NCI-H82 (cell line): ENCODE measurements around the gene ANO8.
"Not testable (repeated sequence)": the region's sequence is repeated elsewhere in the genome, so short reads cannot be mapped to it uniquely, and the experiment has no call there.

Experiments
- DNase-seq: peaks from one replicate; lab custom pipeline; 2025; lab: John Stamatoyannopoulos, UW

The ANO8 gene

DNA sequence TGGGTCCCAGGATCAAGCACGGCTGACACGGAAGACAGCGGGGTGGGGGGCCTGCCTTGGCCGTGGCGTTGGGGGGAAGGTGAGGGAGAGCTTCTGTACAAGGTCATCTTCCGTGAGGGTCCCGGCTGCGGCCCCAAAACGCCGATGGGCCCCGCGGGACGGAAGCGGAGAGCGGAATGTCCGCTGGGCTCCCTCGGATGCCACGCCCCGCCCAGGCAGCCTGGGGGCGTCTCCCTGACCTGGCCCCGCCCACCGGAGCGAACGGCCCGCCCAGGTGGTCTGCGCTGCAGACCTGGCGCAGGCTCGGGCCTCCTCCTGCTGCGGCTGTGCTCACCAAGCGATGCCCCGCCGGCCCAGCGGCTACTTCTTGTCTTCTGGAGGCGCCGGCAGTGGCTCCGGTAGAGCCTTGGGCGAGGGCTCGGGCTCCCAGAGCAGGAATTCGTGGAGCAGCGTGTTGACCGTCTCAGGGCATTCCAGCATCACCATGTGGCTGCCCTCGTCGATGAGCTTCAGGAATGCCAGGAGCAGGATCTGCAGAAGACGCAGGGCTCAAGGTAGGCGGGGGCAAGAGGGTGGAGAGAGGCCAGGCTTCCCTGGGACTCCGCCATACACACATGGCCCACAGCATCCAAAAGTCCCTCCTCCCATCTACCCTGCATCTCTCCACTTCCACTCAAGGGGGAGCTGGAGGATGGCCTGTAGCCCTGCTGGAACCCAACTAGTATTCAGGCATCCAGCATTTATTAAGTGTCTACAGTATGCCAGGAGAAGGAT is 42.2 kb downstream of the ANO8 start:
- peak; percentile 97 for DNase-seq

DNA sequence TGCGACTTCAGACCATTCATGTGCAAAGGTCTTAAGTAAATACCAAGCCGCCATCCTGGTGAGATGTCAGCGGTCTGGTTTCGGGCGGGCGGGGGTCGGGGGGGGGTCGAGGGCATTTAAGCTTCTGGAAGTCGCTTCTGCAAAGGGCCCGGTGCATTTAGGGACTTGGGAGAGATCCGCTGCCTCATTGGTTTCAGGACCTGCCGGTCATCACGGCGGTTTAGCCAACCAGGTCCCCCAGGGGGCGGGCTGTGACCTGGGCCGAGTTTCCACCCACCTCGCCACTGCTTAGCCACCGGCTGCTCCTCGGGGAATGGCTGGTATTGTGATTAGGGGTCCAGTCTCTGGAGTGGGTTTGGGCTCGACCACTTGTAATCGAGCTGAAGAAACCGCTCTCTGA is 45.2 kb downstream of the ANO8 start:
- DNase-seq, result peak; percentile 96

DNA sequence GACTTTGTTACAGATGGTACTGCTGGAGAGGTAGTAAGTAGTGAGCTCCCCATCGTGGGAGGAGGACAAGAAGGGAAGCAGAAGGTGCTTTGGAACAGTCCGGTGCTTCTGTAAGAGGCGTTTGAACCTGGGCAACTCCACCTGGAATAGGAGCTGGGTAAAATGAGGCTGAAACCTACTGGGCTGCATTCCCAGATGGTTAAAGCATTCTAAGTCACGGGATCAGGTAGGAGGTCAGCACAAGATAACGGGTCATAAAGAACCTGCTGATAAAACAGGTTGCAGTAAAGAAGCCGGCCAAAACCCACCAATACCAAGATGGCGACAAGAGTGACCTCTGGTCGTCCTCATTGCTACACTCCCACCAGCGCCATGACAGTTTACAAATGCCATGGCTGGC is 47.9 kb downstream of the ANO8 start:
- DNase-seq, result no peak

DNA sequence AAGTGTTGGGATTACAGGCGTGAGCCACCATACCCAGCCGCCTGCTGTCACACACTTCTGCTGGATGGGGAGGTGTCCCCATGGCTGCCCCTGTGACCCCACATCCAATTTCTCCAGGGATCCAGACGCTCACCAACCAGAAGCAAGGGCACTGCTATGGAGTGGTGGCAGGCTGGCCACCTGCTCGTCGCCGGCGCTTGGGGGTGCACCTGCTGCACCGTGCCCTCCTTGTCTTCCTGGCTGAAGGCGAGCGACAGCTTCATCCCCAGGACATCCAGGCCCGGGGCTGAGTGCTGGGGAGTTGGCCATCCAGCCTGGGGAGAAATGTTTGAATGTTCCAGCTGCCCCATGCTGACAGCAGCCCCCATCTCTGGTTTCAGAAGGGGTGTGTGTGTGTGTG is 48.4 kb downstream of the ANO8 start:
- no peak for DNase-seq

DNA sequence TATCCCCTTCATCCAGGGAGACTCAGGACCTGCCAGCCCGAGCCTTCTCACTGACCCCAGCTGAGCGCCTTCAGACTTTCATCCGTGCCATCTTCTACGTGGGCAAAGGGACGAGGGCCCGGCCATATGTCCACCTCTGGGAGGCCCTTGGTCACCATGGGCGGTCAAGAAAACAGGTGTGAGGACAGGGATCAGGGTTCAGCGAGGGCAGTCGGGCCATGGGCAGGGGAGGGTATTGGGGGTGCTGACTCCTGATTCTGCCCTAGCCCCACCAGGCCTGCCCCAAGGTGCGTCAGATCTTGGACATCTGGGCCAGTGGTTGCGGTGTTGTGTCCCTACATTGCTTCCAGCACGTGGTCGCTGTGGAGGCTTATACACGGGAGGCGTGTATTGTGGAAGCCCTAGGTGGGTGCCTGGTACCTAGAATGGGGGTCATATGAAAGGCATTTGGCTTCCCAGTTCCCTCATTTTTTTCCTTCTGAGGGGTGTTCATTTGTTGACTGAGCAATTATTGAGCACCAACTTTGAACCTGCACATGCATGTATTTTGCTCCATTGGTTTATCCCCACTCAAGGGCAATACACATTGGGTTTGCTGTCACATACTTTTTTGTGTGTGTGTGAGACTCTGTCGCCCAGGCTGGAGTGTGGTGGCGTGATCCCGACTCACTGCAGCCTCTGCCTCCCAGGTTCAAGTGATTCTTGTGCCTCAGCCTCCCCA is 49.1 kb downstream of the ANO8 start:
- no peak for DNase-seq

DNA sequence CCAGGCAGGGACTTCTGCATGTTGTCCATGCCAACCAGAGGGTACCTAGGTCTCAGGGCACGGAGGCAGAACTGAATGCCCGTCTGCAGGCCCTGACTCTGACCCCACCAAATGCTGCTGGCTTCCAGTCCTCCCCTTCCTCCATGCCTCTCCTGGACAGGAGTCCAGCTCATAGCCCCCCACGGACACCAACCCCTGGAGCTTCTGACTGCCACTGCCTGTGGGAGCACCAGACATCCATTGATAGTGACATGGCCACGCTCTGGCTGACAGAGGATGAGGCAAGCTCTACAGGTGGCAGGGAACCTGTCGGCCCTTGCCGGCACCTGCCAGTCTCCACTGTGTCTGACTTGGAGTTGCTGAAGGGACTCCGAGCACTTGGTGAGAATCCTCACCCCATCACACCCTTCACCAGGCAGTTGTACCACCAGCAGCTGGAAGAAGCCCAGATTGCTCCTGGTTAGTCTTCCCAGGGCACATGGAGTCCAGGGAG is 51.1 kb downstream of the ANO8 start:
- no peak for DNase-seq

DNA sequence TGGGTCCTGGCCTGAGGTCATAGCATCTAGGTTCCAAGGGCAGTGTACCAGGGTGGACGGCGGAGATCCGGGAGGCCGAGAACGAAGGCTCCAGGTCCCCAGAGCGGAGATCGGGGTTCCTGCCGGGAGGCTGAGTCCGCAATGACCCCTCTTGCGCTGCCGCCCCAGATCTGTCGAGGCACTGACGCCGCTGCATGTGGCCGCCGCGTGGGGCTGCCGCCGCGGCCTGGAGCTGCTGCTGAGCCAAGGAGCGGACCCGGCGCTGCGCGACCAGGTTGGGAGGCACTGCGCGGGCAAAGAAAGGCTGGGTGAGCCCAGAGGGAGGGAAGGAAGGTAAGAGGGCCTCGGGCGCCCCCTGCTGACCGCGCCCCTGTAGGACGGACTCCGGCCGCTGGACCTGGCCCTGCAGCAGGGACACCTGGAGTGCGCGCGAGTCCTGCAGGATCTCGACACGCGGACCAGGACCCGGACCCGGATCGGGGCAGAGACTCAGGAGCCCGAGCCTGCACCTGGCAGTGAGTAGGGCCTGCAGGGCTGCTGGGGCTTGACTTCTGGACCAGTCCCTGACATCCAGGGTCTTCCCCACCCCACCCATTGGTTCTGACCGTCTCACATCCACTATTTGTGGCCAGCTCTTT is 52.0 kb downstream of the ANO8 start:
- peak; percentile 98 for DNase-seq

DNA sequence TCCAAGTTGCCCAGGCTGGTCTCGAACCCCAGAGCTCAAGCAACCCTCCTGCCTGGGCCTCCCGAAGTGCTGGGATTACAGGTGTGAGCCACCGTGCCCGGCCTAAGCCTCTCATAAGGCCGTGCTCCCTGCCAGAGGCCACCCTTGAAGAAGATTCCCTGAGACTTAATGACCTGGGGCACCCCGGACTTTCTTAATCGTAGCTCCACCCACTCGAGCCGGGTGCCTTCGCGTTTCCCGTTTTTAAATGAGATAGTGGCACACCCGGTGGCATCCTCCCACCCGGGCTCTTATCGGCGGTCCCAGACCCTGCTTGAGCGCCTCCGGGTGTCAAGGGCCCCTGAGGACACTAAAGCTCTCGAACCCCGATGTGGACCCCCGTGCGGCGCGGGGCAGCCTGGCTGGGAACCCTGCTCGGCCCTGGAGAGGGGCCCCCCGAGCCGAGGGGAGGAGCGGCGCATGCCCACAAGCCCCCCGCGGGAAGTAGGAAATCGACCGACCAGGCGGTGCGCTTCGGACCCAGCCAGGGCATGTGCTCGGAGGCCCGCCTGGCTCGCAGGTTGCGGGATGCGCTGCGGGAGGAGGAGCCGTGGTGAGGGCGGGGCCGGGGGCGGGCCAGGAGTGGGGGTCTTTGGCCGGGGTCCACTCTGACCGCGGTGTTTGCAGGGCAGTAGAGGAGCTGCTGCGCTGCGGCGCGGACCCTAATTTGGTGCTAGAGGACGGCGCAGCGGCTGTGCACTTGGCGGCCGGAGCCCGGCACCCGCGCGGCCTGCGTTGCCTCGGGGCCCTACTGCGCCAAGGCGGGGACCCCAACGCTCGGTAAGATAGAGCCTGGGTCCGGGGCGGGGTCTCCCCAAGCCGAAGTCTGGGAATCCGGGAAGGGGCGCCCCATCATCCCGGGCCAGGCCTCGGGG is 53.0 kb downstream of the ANO8 start, which contains the start of gene ANKLE1:
TSS of gene ANKLE1 (plus strand) at position 511 of the 914 bp plus-strand sequence. CDS start at position 531, 20 bp downstream.
- peak; percentile 81 for DNase-seq

DNA sequence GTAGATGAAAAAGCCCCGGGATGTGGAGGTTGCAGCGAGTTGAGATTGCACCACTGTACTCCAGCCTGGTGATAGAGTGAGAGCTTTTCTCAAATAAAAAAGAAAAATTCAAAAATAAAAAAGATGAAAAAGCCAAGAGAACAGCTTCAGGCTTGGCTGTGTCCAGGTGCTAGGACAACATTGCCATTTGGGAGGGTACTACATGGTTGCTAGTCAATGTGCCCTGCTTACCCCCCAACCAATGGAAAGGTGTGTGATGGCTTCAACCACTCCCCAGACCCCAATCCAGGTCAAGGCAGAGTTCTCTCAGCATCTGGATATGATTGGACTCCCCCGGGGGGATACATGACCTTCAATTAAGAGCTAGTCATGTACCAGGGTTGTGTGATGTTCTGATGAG is 55.2 kb downstream of the ANO8 start:
- DNase-seq, result no peak

DNA sequence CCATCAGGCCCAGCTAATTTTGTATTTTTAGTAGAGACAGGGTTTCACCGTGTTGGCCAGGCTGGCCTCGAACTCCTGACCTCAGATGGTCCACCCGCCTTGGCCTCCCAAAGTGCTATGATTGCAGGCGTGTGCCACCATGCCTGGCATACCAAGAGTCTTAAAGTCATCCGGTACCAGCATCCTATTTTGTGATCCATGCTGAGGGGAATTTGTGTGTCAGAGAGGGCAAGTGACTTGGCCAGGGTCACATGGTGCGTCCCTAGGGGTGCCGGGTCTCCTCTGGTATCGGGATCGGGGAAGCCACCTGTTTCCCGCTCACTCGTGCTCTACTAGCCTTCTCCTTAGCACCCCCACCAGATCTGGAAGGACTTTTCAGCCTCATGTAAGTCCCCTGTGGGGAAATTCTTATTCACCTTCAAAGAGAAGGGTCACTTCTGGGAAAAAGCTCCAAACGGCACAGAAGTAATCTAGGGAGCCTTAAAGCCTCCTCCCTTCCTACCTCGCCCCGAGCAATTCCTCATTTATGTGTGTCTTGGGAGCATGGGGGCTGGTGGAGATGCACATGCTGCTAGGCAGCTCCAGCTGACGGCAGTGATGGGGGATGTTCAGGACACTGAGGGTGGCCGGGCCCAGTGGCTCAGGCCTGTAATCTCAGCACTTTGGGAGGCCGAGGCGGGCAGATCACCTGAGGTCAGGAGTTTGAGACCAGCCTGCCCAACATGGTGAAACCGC is 59.0 kb downstream of the ANO8 start:
- DNase-seq, result no peak

DNA sequence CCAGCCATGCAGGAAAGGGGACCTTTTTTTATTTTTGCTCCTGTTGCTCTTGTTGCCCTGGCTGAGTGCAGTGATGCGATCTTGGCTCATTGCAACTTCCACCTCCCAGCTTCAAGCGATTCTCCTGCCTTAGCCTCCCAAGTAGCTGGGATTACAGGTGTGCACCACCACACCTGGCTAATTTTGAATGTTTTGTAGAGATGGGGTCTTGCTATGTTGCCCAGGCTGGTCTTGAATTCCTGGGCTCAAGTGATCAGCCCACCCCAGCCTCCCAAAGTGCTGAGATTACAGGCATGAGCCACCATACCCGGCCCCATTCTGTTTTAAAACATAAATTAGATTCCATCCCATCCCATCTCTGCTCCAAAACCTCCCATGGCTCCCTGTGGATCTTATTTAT is 59.8 kb downstream of the ANO8 start:
- not testable (repeated sequence) for DNase-seq
